GM03348 (cell line): ENCODE data around the gene TLL2.

Experiments used
- DNase-seq: peaks from one replicate; pipeline ENCODE4 v3.0.0; 2012; ENCODE audit warnings: low spot score

Gene TLL2

GRCh38 chr10:96507044-96507443 lies 6.7 kb downstream of the TLL2 start:
- no peak for DNase-seq

GRCh38 chr10:96505150-96506136 lies 8.3 kb downstream of the TLL2 start:
- DNase-seq, result no peak

DNA sequence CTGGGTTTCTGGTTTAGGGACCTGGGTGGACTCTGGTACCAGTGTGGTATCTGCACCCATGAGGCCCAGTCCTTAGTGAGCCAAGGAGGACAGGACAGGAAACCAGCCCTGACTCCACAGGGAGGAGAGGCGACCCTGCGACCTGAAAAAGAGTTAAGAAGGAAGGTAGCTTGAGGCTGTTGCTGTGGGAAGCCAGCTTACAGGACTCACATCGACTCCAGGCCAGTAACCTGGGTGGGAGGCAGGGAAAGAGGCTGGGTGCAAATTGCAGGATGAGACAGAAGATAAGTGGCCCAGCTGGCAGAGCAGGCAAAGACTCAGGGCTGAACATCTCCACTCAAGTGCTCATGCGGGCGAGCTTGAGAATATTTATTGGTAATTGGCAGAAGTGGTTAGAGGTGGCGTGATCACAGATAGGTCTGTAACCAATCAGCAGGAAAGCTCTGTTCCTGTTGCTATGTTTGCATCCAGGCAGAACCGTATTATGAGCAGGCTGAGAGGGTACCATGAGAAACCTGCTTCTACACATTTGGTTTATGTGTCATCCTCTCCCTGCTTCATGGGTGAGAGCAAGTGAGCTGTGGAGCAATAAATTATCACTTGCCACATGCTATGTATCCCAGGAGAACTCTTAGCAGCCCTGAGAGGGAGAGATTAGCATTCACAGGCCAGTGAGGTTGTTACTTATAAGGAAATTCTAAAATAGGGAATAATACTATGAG lies 11.0 kb downstream of the TLL2 start:
- DNase-seq, result no peak

DNA sequence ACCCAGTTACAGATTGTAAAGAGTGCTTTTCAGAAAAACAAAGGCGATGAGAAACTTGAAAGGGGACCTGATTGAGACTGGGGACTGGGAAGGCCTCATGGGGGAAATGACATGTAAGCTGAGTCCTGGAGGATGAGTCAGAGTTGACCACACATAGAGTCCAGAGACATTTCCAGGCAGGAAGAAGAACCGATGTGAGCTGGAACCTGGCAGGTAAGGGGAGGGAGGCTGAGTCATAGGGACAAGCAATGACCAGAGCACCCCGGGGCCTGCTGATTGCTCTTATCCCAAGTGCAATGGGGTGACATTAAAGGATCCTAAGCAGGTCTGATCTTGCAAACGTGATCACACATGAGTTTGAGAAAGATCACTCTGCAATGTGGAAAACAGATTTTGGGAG lies 11.7 kb downstream of the TLL2 start:
- DNase-seq, result no peak

- no peak for DNase-seq
Measured at GRCh38 chr10:96500519-96500918, 13.2 kb downstream of the TLL2 start.

DNA sequence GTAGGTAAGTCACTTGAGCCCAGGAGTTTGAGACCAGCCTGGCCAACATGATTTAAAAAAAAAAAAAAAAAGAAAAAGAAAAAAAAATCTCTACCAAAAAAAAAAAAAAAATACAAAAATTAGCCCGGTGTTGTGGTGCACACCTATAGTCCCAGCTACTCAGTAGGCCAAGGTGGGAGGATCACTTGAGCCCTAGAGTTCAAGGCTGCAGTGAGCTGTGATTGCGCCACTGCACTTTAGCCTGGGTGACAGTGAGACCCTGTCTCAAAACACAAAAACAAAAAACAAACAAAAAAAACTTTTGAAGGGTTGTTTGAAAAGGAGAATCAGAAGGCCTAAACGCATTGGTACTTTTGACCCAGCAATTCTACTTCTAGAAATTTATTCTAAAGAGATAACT lies 13.7 kb downstream of the TLL2 start:
- DNase-seq, result no peak

DNA sequence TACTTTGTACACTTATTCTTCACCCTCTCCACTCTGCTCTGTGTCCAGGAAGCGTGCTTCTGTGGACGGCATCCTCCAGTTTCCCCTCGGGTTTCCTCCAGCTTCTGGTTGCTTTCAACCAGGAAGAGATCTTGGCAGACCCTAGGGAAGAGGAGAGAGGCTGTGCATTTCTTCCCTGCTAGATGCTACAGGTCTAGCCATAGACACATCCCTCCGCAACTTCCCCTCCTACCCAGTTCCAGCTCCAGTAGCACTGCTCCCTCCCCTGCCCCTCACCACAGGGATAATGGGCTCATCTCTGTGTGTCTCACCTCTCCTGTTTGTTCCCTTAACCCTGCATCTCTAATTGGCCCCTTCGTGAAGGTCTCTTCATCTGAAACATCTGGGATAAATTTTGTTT lies 16.3 kb downstream of the TLL2 start:
- DNase-seq, result no peak

GRCh38 chr10:96496281-96496925 lies 17.3 kb downstream of the TLL2 start:
- DNase-seq, result peak; percentile 49

GRCh38 chr10:96495544-96495943 lies 18.2 kb downstream of the TLL2 start:
- DNase-seq, result no peak

- no peak for DNase-seq
Measured at GRCh38 chr10:96494694-96495093, 19.0 kb downstream of the TLL2 start.

- no peak for DNase-seq
Measured at GRCh38 chr10:96493871-96494525, 19.7 kb downstream of the TLL2 start.

DNA sequence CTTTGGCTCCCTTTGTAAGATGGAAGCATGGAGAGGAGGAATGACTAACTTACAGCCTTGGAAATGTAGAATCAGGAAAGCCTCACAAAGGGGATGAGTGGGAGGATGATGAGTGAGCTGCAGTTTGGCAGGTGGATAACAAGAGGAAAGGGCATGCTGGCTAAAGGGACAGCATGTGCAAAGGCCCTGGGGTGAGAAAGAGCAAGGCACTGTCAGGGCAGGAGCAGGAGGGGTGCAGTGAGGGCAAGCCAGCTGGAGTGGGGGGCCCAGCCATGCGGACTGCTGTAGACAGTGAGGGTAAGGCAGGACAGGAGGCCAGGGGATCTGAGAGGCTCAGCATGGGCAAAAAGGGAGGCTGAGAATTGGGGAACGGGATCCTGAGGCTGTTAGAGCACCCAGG lies 20.5 kb downstream of the TLL2 start:
- DNase-seq, result no peak

DNA sequence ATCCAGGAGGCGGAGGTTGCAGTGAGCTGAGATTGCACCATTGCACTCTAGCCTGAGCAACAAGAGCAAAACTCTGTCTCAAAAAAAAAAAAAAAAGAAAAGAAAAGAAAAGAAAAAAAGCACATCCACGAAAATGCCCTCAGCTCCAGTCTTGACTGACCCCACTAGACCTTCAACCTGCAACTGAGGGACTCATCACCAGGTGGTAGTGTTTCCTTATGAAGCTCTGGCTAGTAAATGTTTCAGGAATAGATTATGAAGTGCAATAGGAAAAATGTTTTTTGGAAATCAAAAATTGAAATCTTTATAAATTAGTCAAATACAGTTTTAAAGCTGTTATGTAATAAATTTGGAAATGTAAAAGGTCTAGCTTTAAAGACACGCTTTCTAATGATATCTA lies 22.4 kb downstream of the TLL2 start:
- no peak for DNase-seq

DNA sequence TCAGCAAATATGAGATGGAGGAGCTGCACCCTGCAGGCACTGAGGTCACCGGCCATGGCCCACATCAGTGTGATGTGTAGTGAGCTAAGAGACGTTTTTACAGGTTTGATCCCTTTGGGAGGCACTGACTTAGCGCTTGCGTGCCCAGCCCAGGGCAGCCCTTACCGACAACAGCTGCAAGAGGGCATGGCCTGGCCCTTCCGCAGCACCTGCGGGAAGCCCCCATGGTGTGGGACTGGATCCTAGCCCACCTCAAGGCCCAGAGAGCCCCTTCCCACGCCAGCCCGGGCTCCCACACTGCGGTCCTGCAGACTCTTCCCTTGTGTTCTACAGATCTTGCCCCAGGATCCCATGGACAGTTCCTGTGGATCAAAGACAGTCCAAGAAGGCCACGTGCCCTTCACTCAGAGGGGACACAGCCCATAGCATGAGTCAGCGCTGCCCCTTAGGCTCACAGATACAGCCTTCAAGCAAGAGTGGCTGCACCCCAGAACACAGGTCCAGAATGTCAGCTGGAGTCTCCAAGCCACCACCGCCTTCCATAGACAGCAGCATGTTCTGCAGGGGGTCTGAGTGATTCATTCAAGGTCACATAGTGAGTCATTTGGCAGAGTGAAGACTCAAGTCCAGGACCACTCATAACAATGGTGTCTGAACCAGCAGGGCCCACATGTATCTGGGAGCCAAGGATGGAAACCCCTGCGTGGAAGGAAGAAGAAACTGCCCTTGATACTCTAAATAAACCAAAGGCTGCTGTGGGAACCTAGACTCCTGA lies 25.4 kb downstream of the TLL2 start:
- DNase-seq, result no peak

- no peak for DNase-seq
Measured at GRCh38 chr10:96482815-96483588, 30.7 kb downstream of the TLL2 start.

DNA sequence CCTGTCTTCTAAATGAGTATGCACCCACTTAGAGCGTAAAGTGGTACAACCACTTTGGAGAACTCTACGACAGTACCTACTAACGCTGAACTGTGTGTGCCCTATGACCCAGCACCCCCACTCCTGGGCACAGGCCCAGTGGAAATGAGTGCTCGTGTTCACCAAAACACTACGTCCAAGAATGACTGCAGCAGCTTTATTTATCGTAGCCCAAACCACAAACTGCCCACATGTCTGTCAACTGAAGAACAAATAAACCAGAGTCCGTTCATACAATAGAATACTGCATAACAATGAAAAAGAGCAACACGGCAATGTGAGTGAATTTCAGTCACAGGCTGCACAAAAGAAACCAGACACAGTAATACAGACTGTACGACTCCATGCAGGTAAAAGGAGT lies 35.4 kb downstream of the TLL2 start:
- no peak for DNase-seq

- DNase-seq, result no peak
Measured at GRCh38 chr10:96473866-96474265, 39.9 kb downstream of the TLL2 start.

- peak; percentile 60 for DNase-seq
Measured at GRCh38 chr10:96470116-96470743, 43.5 kb downstream of the TLL2 start.

- no peak for DNase-seq
Measured at GRCh38 chr10:96468845-96469244, 44.9 kb downstream of the TLL2 start.

- no peak for DNase-seq
Measured at GRCh38 chr10:96465599-96465998, 48.1 kb downstream of the TLL2 start.
